HCT116 (cell line): Measurements from ENCODE around the gene PALMD. TPM values are rescaled to one million over a fixed set of nuclear protein-coding genes. Genes with fewer than 3 reads are reported as not detected.

ENCODE experiments used
- ATAC-seq: fragments of 200-7000 bp; cut with Tn5 transposase; 2 replicates; pipeline ENCODE4 v1.9.1; 2020; ENCODE audit warnings: mild to moderate bottlenecking, moderate library complexity
- BruUV-seq: library from RNA; stranded (reverse); fragments of 400-500 nt; replicated peaks from 2 replicates; lab custom pipeline; 2021; lab: Mats Ljungman, UMichigan
- CTCF ChIA-PET: fragments of 300-600 bp; sonication (Branson Sonifier 250); formaldehyde crosslinking; loops from one replicate; lab custom pipeline; 2021; ENCODE audit warnings: antibody characterized with exemption; lab: Charles Lee
- POLR2A ChIA-PET: fragments of 300-600, 350-600 bp; sonication (Branson Sonifier 250); formaldehyde crosslinking; loops from one replicate; lab custom pipeline; 2021; ENCODE audit warnings: antibody characterized with exemption; lab: Charles Lee
- RAD21 ChIA-PET, 2 experiments: fragments of 300-600 bp; sonication (Branson Sonifier 250); formaldehyde crosslinking; loops; one replicate each; lab custom pipeline; 2023; ENCODE audit warnings: low total read pairs in 2 of 2; ENCODE audit not compliant: uncharacterized antibody in 2 of 2, unreplicated experiment in 2 of 2, low non-redundant PET in 1 of 2; lab: Charles Lee
- DNase-seq: peaks from one replicate; pipeline ENCODE4 v3.0.0-alpha.2; 2010; ENCODE audit warnings: low read depth, low spot score
- H2AFZ ChIP-seq: fragments of 200-600 bp; shearing (Covaris generic), sonication (generic); 2 replicates; pipeline ENCODE4 v1.6.1; 2017; ENCODE audit warnings: low read depth, mixed run types, mixed read lengths, antibody characterized with exemption, low read length; ENCODE audit not compliant: poor library complexity, severe bottlenecking
- H3K27ac ChIP-seq: 2 replicates; pipeline ENCODE4 v1.5.1; 2012; ENCODE audit warnings: low read depth, low read length
- H3K27me3 ChIP-seq: fragments of 200-600 bp; sonication (generic); 2 replicates; pipeline ENCODE4 v1.6.1; 2016; ENCODE audit warnings: mixed run types, low read length, mixed read lengths; ENCODE audit not compliant: insufficient read depth
- H3K36me3 ChIP-seq, 2 experiments: fragments of 200-500 bp in 1 of 2; fragments of 200-600 bp in 1 of 2; sonication (Bioruptor generic) in 1 of 2; sonication (generic) in 1 of 2; 2 replicates each; pipeline versions ENCODE4 v1.5.1 to v1.6.1; 2014 to 2016; ENCODE audit warnings: low read length in 2 of 2, inconsistent platforms in 1 of 2, mixed read lengths in 1 of 2, mixed run types in 1 of 2; ENCODE audit not compliant: insufficient read depth in 2 of 2, control insufficient read depth in 1 of 2
- H3K4me1 ChIP-seq, 2 experiments: fragments of 200-600 bp in 1 of 2; sonication (generic) in 1 of 2; 2 replicates each; pipeline versions ENCODE4 v1.5.1 to v1.6.1; 2012 to 2017; ENCODE audit warnings: low read length in 2 of 2, inconsistent platforms in 1 of 2, mild to moderate bottlenecking in 1 of 2, mixed read lengths in 1 of 2, mixed run types in 1 of 2, moderate library complexity in 1 of 2; ENCODE audit not compliant: insufficient read depth in 2 of 2, control insufficient read depth in 1 of 2
- H3K4me2 ChIP-seq: fragments of 200-600 bp; sonication (generic); 2 replicates; pipeline ENCODE4 v1.6.1; 2017; ENCODE audit warnings: mixed run types, low read length, mixed read lengths
- H3K4me3 ChIP-seq, 2 experiments: fragments of 200-600 bp in 1 of 2; sonication (generic) in 1 of 2; replicated peaks in 1 of 2; 2 replicates each; pipeline ENCODE4 v1.5.1; 2011 to 2016; ENCODE audit warnings: low read length in 2 of 2, control low read depth in 1 of 2, low read depth in 1 of 2, mild to moderate bottlenecking in 1 of 2, mixed read lengths in 1 of 2, mixed run types in 1 of 2
- H3K79me2 ChIP-seq: fragments of 200-600 bp; sonication (generic); 2 replicates; pipeline ENCODE4 v1.6.1; 2017; ENCODE audit warnings: mild to moderate bottlenecking, mixed run types, low read length, moderate library complexity, mixed read lengths; ENCODE audit not compliant: insufficient read depth
- H3K9ac ChIP-seq: fragments of 200-600 bp; sonication (generic); 2 replicates; pipeline ENCODE4 v1.6.1; 2016; ENCODE audit warnings: low read length, mixed read lengths
- H3K9me2 ChIP-seq: fragments of 200-600 bp; sonication (generic), shearing (Covaris generic); 2 replicates; pipeline ENCODE4 v1.6.1; 2017; ENCODE audit warnings: mixed run types, mild to moderate bottlenecking, moderate library complexity; ENCODE audit not compliant: insufficient read depth
- H3K9me3 ChIP-seq, 2 experiments: fragments of 200-500 bp in 1 of 2; fragments of 200-600 bp in 1 of 2; sonication (Bioruptor generic) in 1 of 2; sonication (generic) in 1 of 2; 2 replicates each; pipeline ENCODE4 v1.6.1; 2014 to 2017; ENCODE audit warnings: low read length in 2 of 2, mixed read lengths in 2 of 2, inconsistent platforms in 1 of 2, low read depth in 1 of 2, mild to moderate bottlenecking in 1 of 2, mixed run types in 1 of 2, moderate library complexity in 1 of 2; ENCODE audit not compliant: control insufficient read depth in 1 of 2, insufficient read depth in 1 of 2
- H4K20me1 ChIP-seq: fragments of 200-600 bp; sonication (generic), shearing (Covaris generic); 2 replicates; pipeline ENCODE4 v1.6.1; 2017; ENCODE audit warnings: mixed run types, mild to moderate bottlenecking, moderate library complexity; ENCODE audit not compliant: insufficient read depth
- CTCF ChIP-seq, 3 experiments: fragments of 200-600 bp in 1 of 3; sonication (generic) in 1 of 3; IDR thresholded peaks in 2 of 3; conservative IDR thresholded peaks in 1 of 3; 2 replicates each; pipeline ENCODE4 v1.5.1; 2012 to 2017; ENCODE audit warnings: low read depth in 2 of 3, low read length in 2 of 3, antibody characterized with exemption in 1 of 3, borderline replicate concordance in 1 of 3, control low read depth in 1 of 3, mild to moderate bottlenecking in 1 of 3, mixed read lengths in 1 of 3, mixed run types in 1 of 3, moderate library complexity in 1 of 3; ENCODE audit not compliant: insufficient read depth in 1 of 3
- ELF1 ChIP-seq: IDR thresholded peaks from 2 replicates; pipeline ENCODE4 v1.6.1; 2012; ENCODE audit warnings: low read depth, borderline replicate concordance
- MAX ChIP-seq: IDR thresholded peaks from 2 replicates; pipeline ENCODE4 v1.6.1; 2012
- RAD21 ChIP-seq: IDR thresholded peaks from 2 replicates; pipeline ENCODE4 v1.6.1; 2012; ENCODE audit warnings: low read depth, mild to moderate bottlenecking
- REST ChIP-seq: IDR thresholded peaks from 2 replicates; pipeline ENCODE4 v1.6.1; 2012; ENCODE audit warnings: low read depth
- intact Hi-C: fragments of 100-400 bp; cut with micrococcal nuclease; formaldehyde crosslinking; loops from 2 replicates; pipeline ENCODE4 v1.10.0; 2022
- total RNA-seq: library from RNA; stranded (reverse); gene quantifications from one replicate; pipeline ENCODE4 v1.2.1, GENCODE V29; 2021; ENCODE audit not compliant: unreplicated experiment

The PALMD gene
- total RNA-seq, 1 experiment from 2014 or later = 0.12 TPM

- RAD21 ChIA-PET = no interaction called here
- ATAC-seq = peak; percentile 63
- no peak overlapping the region for H3K9ac ChIP-seq
- H3K36me3 ChIP-seq = no peaks in the 10 kb centered on the region
- H2AFZ ChIP-seq = no peak overlapping the region
- H3K9me3 ChIP-seq = no peaks in the 10 kb centered on the region
- no peaks in the 10 kb centered on the region for H4K20me1 ChIP-seq
- no peaks in the 10 kb centered on the region for H3K27me3 ChIP-seq
- peaks cover 0 to 10% of the 10 kb centered on the region in 2 experiments; a peak in 3 of 4 replicates for H3K4me1 ChIP-seq
- POLR2A ChIA-PET = no interaction called here
- peak; percentile 0 for DNase-seq
- H3K4me3 ChIP-seq = no peak overlapping the region
- BruUV-seq = no TSS peak
- CTCF ChIA-PET = no interaction called here
- no peaks in the 10 kb centered on the region for H3K9me2 ChIP-seq
- H3K27ac ChIP-seq = no peak overlapping the region
- H3K4me2 ChIP-seq = peak overlapping the region; percentile 37
- intact Hi-C loops = no loop called here
- TF ChIP-seq REST = no peak
- TF ChIP-seq RAD21 = no peak
- TF ChIP-seq ELF1 = no peak
- no peak for TF ChIP-seq CTCF (IDR thresholded peaks at IDR 0.05 in 2 of 3, conservative IDR thresholded peaks at IDR 0.05 in 1 of 3; ENCODE audit: borderline replicate concordance in 1 of 3, insufficient read depth in 1 of 3, low read depth in 2 of 3, low read length in 2 of 3)
- no peak for TF ChIP-seq MAX
- H3K79me2 ChIP-seq = no peaks in the 10 kb centered on the region
These were observed 46.2 kb upstream of the PALMD start for GRCh38 chr1:99599678-99600175.
